ENCODE measurements around the gene KRTAP5-2. TPM values are rescaled to one million over a fixed set of nuclear protein-coding genes. Genes with fewer than 3 reads are reported as not detected.
"Not testable (repeated sequence)": the region's sequence is repeated elsewhere in the genome, so short reads cannot be mapped to it uniquely, and the experiment has no call there.

Gene KRTAP5-2
- total RNA-seq, 4 donors from 2014 or later = 0.55 to 15.1 TPM; not detected in 2

- TF ChIP-seq POLR2A (IDR thresholded peaks at IDR 0.05) = no peak
- no peak for TF ChIP-seq CTCF (IDR thresholded peaks at IDR 0.05)
- intact Hi-C loops (cut with DNase I; ENCODE audit: low total_unique reads) = no loop called here
- WGBS, 2 donors = 85 to 93% methylated on average over 9 of the region's 9 CpGs
- H3K4me3 ChIP-seq (ENCODE audit: low read depth, poor library complexity, severe bottlenecking) = no peak overlapping the region
- no peak for DNase-seq (ENCODE audit: low spot score in 2 of 2)
Measured at GRCh38 chr11:1623716-1624115, 25.6 kb upstream of the KRTAP5-2 start.

- TF ChIP-seq POLR2A (IDR thresholded peaks at IDR 0.05) (no peak), CTCF (IDR thresholded peaks at IDR 0.05) (no peak)
- no peak for DNase-seq (ENCODE audit: low spot score in 2 of 2)
- H3K4me3 ChIP-seq (ENCODE audit: low read depth, poor library complexity, severe bottlenecking) = no peak within 1 kb of the TSS
- intact Hi-C loops (cut with DNase I; ENCODE audit: low total_unique reads) = no loop called here
- WGBS, 2 donors = 67 to 95% methylated on average over 1 of the region's 1 CpG
Measured at GRCh38 chr11:1622086-1622485, 24.0 kb upstream of the KRTAP5-2 start, which contains the start of gene KRTAP5-4. Gene KRTAP5-4, minus strand, starts transcription at chr11:1622138. Its CDS starts 45 bp downstream, at chr11:1622093.

- no peak overlapping the region for H3K4me3 ChIP-seq (ENCODE audit: low read depth, poor library complexity, severe bottlenecking)
- DNase-seq (ENCODE audit: low spot score in 2 of 2) = no peak
- intact Hi-C loops (cut with DNase I; ENCODE audit: low total_unique reads) = no loop called here
- TF ChIP-seq POLR2A (IDR thresholded peaks at IDR 0.05) (no peak), CTCF (IDR thresholded peaks at IDR 0.05) (no peak)
- WGBS, 2 donors = 50 to 55% methylated on average over 10 of the region's 10 CpGs
Measured at GRCh38 chr11:1619449-1619848, 21.4 kb upstream of the KRTAP5-2 start.

- no peak overlapping the region for H3K4me3 ChIP-seq (ENCODE audit: low read depth, poor library complexity, severe bottlenecking)
- 43 to 70% methylated on average over 10 of the region's 10 CpGs for WGBS, 2 donors
- no peak for TF ChIP-seq CTCF (IDR thresholded peaks at IDR 0.05)
- no peak for TF ChIP-seq POLR2A (IDR thresholded peaks at IDR 0.05)
- no peak for DNase-seq (ENCODE audit: low spot score in 2 of 2)
- intact Hi-C loops (cut with DNase I; ENCODE audit: low total_unique reads) = no loop called here
Measured at GRCh38 chr11:1618231-1618630, 20.1 kb upstream of the KRTAP5-2 start.

- H3K4me3 ChIP-seq (ENCODE audit: low read depth, poor library complexity, severe bottlenecking) = no peak within 1 kb of the TSS
- no peak for DNase-seq (ENCODE audit: low spot score in 2 of 2)
- TF ChIP-seq POLR2A (IDR thresholded peaks at IDR 0.05) (no peak), CTCF (IDR thresholded peaks at IDR 0.05) (no peak)
- intact Hi-C loops (cut with DNase I; ENCODE audit: low total_unique reads) = no loop called here
- 62 to 71% methylated on average over 4 of the region's 4 CpGs for WGBS, 2 donors
Measured at GRCh38 chr11:1608363-1608762, 10.3 kb upstream of the KRTAP5-2 start, which contains the start of gene KRTAP5-3. Gene KRTAP5-3, minus strand, starts transcription at chr11:1608463. Its CDS starts 78 bp downstream, at chr11:1608385.

- H3K4me3 ChIP-seq (ENCODE audit: low read depth, poor library complexity, severe bottlenecking); DNase-seq (ENCODE audit: low spot score in 2 of 2); intact Hi-C loops (cut with DNase I; ENCODE audit: low total_unique reads): not testable (repeated sequence)
- 24 to 54% methylated on average over 3 to 4 of the region's 5 CpGs for WGBS, 2 donors
Measured at GRCh38 chr11:1607901-1608300, 9.8 kb upstream of the KRTAP5-2 start.

GRCh38 chr11:1607156-1607845, 9.2 kb upstream of the KRTAP5-2 start:
- WGBS, 2 donors = 33 to 40% methylated on average over 18 of the region's 18 CpGs
- DNase-seq (ENCODE audit: low spot score in 2 of 2); H3K4me3 ChIP-seq (ENCODE audit: low read depth, poor library complexity, severe bottlenecking); intact Hi-C loops (cut with DNase I; ENCODE audit: low total_unique reads): not testable (repeated sequence)

GRCh38 chr11:1605923-1606322, 7.8 kb upstream of the KRTAP5-2 start:
- DNase-seq (ENCODE audit: low spot score in 2 of 2); intact Hi-C loops (cut with DNase I; ENCODE audit: low total_unique reads); H3K4me3 ChIP-seq (ENCODE audit: low read depth, poor library complexity, severe bottlenecking): not testable (repeated sequence)
- 86% methylated on average over 13 of the region's 13 CpGs for WGBS, 2 donors

All from lower leg skin (tissue), 4 donors.